Gastrocnemius medialis (tissue), 4 donors: ENCODE results near the gene MSANTD2.

Source experiments
- CTCF ChIP-seq, 5 experiments: fragments of 450-650 bp in 3 of 5; fragments of 200-600 bp in 2 of 5; sonication (generic) in 2 of 5; IDR thresholded peaks in 4 of 5; conservative IDR thresholded peaks in 1 of 5; 1 replicate in 4 of 5; 2 replicates in 1 of 5; pipeline ENCODE4 v1.5.1; 2016 to 2019; ENCODE audit warnings: antibody characterized with exemption in 5 of 5, mild to moderate bottlenecking in 3 of 5, moderate library complexity in 3 of 5
- POLR2A ChIP-seq, 2 donors: fragments of 450-650 bp; IDR thresholded peaks; one replicate each; pipeline ENCODE4 v1.6.1; 2017; ENCODE audit warnings: antibody characterized with exemption in 2 of 2, mild to moderate bottlenecking in 2 of 2, moderate library complexity in 2 of 2

- no peak for TF ChIP-seq POLR2A (IDR thresholded peaks at IDR 0.05)
- TF ChIP-seq CTCF (IDR thresholded peaks at IDR 0.05 in 4 of 5, conservative IDR thresholded peaks at IDR 0.05 in 1 of 5): no peak
Measured at GRCh38 chr11:124844664-124845079, 44.5 kb upstream of the MSANTD2 start.
